ENCODE results near the gene PIM3. TPM values are rescaled to one million over a fixed set of nuclear protein-coding genes. Genes with fewer than 3 reads are reported as not detected.

The PIM3 gene
- total RNA-seq, 1 donor from 2014 or later, result 290 TPM

GRCh38 chr22:49964136-49965090 lies 3.8 kb downstream of the PIM3 start:
- peak overlapping the region; percentile 88 for H3K4me3 Mint-ChIP-seq
- no peaks in the 10 kb centered on the region for H3K27me3 Mint-ChIP-seq (ENCODE audit: insufficient read depth)
- no peaks in the 10 kb centered on the region for H3K9me3 Mint-ChIP-seq
- no peak for DNase-seq (ENCODE audit: low spot score)
- H3K27ac Mint-ChIP-seq, result peak overlapping the region; percentile 84
- intact Hi-C loops (cut with micrococcal nuclease), result loop anchor here (5.0 to 10.0 kb wide), 2 partner anchors 37 to 570 kb away; partner anchors contain the start of gene TYMP
- H3K36me3 Mint-ChIP-seq (ENCODE audit: low read depth), result peaks cover 29% of the 10 kb centered on the region
- H3K4me1 Mint-ChIP-seq (ENCODE audit: low read depth), result peaks cover 24% of the 10 kb centered on the region

GRCh38 chr22:49965091-49966040 lies 4.8 kb downstream of the PIM3 start:
- H3K4me1 Mint-ChIP-seq (ENCODE audit: low read depth), result peaks cover 27% of the 10 kb centered on the region

GRCh38 chr22:49966041-49966773 lies 5.6 kb downstream of the PIM3 start:
- intact Hi-C loops (cut with micrococcal nuclease), result loop anchor here (10.0 kb wide), 1 partner anchor 569 kb away; the partner anchor contains the start of gene TYMP
- no peak for DNase-seq (ENCODE audit: low spot score)
- H3K27me3 Mint-ChIP-seq (ENCODE audit: insufficient read depth), result no peaks in the 10 kb centered on the region
- H3K4me1 Mint-ChIP-seq (ENCODE audit: low read depth), result peaks cover 34% of the 10 kb centered on the region
- H3K36me3 Mint-ChIP-seq (ENCODE audit: low read depth), result peaks cover 29% of the 10 kb centered on the region
- peak overlapping the region; percentile 34 for H3K27ac Mint-ChIP-seq
- peak overlapping the region; percentile 45 for H3K4me3 Mint-ChIP-seq
- no peaks in the 10 kb centered on the region for H3K9me3 Mint-ChIP-seq

More at GRCh38 chr22:49965091-49966040, 4.8 kb downstream of the PIM3 start:
- intact Hi-C loops (cut with micrococcal nuclease), result loop anchor here (10.0 kb wide), 1 partner anchor 569 kb away; the partner anchor contains the start of gene TYMP
- DNase-seq (ENCODE audit: low spot score), result no peak
- peak overlapping the region; percentile 88 for H3K4me3 Mint-ChIP-seq
- H3K9me3 Mint-ChIP-seq, result no peaks in the 10 kb centered on the region
- H3K27me3 Mint-ChIP-seq (ENCODE audit: insufficient read depth), result no peaks in the 10 kb centered on the region
- H3K27ac Mint-ChIP-seq, result no peak overlapping the region
- peaks cover 29% of the 10 kb centered on the region for H3K36me3 Mint-ChIP-seq (ENCODE audit: low read depth)

- no peak overlapping the region for H3K27ac Mint-ChIP-seq
- no peak for DNase-seq (ENCODE audit: low spot score)
- H3K9me3 Mint-ChIP-seq, result no peaks in the 10 kb centered on the region
- peaks cover 34% of the 10 kb centered on the region for H3K4me1 Mint-ChIP-seq (ENCODE audit: low read depth)
- peak overlapping the region; percentile 30 for H3K4me3 Mint-ChIP-seq
- no peaks in the 10 kb centered on the region for H3K27me3 Mint-ChIP-seq (ENCODE audit: insufficient read depth)
- peaks cover 23% of the 10 kb centered on the region for H3K36me3 Mint-ChIP-seq (ENCODE audit: low read depth)
- intact Hi-C loops (cut with micrococcal nuclease), result loop anchor here (10.0 kb wide), 1 partner anchor 568 kb away; the partner anchor contains the start of gene TYMP
Measured at GRCh38 chr22:49966774-49967705, 6.5 kb downstream of the PIM3 start.

GRCh38 chr22:49967706-49968208 lies 7.2 kb downstream of the PIM3 start:
- Mint-ChIP-seq H3K36me3 (ENCODE audit: low read depth) (peaks cover 20% of the 10 kb centered on the region), H3K9me3 (no peaks in the 10 kb centered on the region), H3K27me3 (ENCODE audit: insufficient read depth) (no peaks in the 10 kb centered on the region), H3K4me1 (ENCODE audit: low read depth) (peaks cover 34% of the 10 kb centered on the region), H3K4me3 (no peak overlapping the region), H3K27ac (peak overlapping the region; percentile 52)
- DNase-seq (ENCODE audit: low spot score), result no peak
- intact Hi-C loops (cut with micrococcal nuclease), result loop anchor here (10.0 kb wide), 1 partner anchor 567 kb away; the partner anchor contains the start of gene TYMP

- no peak overlapping the region for H3K27ac Mint-ChIP-seq
- no peaks in the 10 kb centered on the region for H3K27me3 Mint-ChIP-seq (ENCODE audit: insufficient read depth)
- DNase-seq (ENCODE audit: low spot score), result no peak
- peaks cover 34% of the 10 kb centered on the region for H3K4me1 Mint-ChIP-seq (ENCODE audit: low read depth)
- H3K9me3 Mint-ChIP-seq, result no peaks in the 10 kb centered on the region
- intact Hi-C loops (cut with micrococcal nuclease), result loop anchor here (10.0 kb wide), 1 partner anchor 566 kb away; the partner anchor contains the start of gene TYMP
- H3K36me3 Mint-ChIP-seq (ENCODE audit: low read depth), result peaks cover 14% of the 10 kb centered on the region
- no peak overlapping the region for H3K4me3 Mint-ChIP-seq
Measured at GRCh38 chr22:49968313-49968830, 7.8 kb downstream of the PIM3 start.

- peaks cover 7% of the 10 kb centered on the region for H3K36me3 Mint-ChIP-seq (ENCODE audit: low read depth)
- no peak for DNase-seq (ENCODE audit: low spot score)
- no peak overlapping the region for H3K27ac Mint-ChIP-seq
- peaks cover 27% of the 10 kb centered on the region for H3K4me1 Mint-ChIP-seq (ENCODE audit: low read depth)
- no peaks in the 10 kb centered on the region for H3K27me3 Mint-ChIP-seq (ENCODE audit: insufficient read depth)
- H3K9me3 Mint-ChIP-seq, result no peaks in the 10 kb centered on the region
- intact Hi-C loops (cut with micrococcal nuclease), result loop anchor here (10.0 kb wide), 1 partner anchor 566 kb away; the partner anchor contains the start of gene TYMP
- no peak overlapping the region for H3K4me3 Mint-ChIP-seq
Measured at GRCh38 chr22:49968831-49969661, 8.5 kb downstream of the PIM3 start.

GRCh38 chr22:49969751-49970527 lies 9.4 kb downstream of the PIM3 start:
- Mint-ChIP-seq H3K4me3 (no peak overlapping the region), H3K36me3 (ENCODE audit: low read depth) (peaks cover 2% of the 10 kb centered on the region), H3K27ac (peak overlapping the region; percentile 92), H3K27me3 (ENCODE audit: insufficient read depth) (no peaks in the 10 kb centered on the region), H3K4me1 (ENCODE audit: low read depth) (peaks cover 22% of the 10 kb centered on the region), H3K9me3 (no peaks in the 10 kb centered on the region)
- no peak for DNase-seq (ENCODE audit: low spot score)
- intact Hi-C loops (cut with micrococcal nuclease), result loop anchor here (2.0 to 10.0 kb wide), 2 partner anchors 33 to 565 kb away; partner anchors contain the start of gene TYMP

- DNase-seq (ENCODE audit: low spot score), result peak; percentile 88
- peaks cover 2% of the 10 kb centered on the region for H3K36me3 Mint-ChIP-seq (ENCODE audit: low read depth)
- peaks cover 29% of the 10 kb centered on the region for H3K4me1 Mint-ChIP-seq (ENCODE audit: low read depth)
- H3K27me3 Mint-ChIP-seq (ENCODE audit: insufficient read depth), result no peaks in the 10 kb centered on the region
- H3K4me3 Mint-ChIP-seq, result peak overlapping the region; percentile 81
- H3K27ac Mint-ChIP-seq, result peak overlapping the region; percentile 92
- intact Hi-C loops (cut with micrococcal nuclease), result loop anchor here (2.0 kb wide), 1 partner anchor 34 kb away; no protein-coding TSS in a partner anchor
- peaks cover 5% of the 10 kb centered on the region for H3K9me3 Mint-ChIP-seq
Measured at GRCh38 chr22:49970528-49971231, 10.1 kb downstream of the PIM3 start.
